Measurements from ENCODE around the gene GPC6.

GPC6 gene

DNA sequence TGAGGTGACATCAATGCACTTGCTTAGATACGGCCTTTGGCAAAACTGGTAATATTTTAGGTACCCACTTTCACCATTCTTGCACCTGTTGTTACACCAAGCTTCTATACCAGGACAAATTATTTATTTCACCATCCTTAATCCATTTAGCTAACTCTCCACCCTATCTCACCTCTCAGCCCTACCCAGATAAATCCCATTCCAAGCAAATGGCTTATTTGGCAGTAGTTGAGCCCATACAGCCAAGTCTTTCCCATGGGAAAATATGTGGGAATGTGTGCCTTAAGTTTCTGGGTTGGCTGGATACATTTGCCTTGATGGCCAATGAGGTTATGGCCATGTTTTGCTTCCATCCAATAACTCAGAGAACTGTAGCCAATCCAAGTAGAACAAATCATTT, 551.9 kb downstream of the GPC6 start:
- Histone ChIP-seq H3K27me3 (replicated peaks; ENCODE audit: insufficient read depth, low read length) (no peaks in the 10 kb centered on the region), H3F3A (ENCODE audit: insufficient read depth, low read length) (no peaks in the 10 kb centered on the region), H2AFZ (ENCODE audit: low read length) (no peak overlapping the region), H3K4me3 (ENCODE audit: low read length) (no peak overlapping the region), H4K20me1 (ENCODE audit: insufficient read depth, low read length) (no peaks in the 10 kb centered on the region), H3K36me3 (replicated peaks; ENCODE audit: insufficient read depth, low read length) (no peaks in the 10 kb centered on the region), H3K9me3 (replicated peaks; ENCODE audit: insufficient read depth, low read length) (no peaks in the 10 kb centered on the region), H3K79me2 (ENCODE audit: low read length) (no peaks in the 10 kb centered on the region), H3K4me2 (ENCODE audit: low read depth, low read length) (no peak overlapping the region), H3K4me1 (ENCODE audit: low read length) (no peaks in the 10 kb centered on the region), H3K9me2 (replicated peaks; ENCODE audit: insufficient read depth, low read length) (no peaks in the 10 kb centered on the region), H3K9ac (ENCODE audit: low read length) (no peak overlapping the region), H3K27ac (ENCODE audit: low read length) (no peak overlapping the region)
- no peak for TF ChIP-seq EZH2 (optimal IDR thresholded peaks at IDR 0.05; ENCODE audit: low read depth, low read length)
- DNase-seq = no peak

DNA sequence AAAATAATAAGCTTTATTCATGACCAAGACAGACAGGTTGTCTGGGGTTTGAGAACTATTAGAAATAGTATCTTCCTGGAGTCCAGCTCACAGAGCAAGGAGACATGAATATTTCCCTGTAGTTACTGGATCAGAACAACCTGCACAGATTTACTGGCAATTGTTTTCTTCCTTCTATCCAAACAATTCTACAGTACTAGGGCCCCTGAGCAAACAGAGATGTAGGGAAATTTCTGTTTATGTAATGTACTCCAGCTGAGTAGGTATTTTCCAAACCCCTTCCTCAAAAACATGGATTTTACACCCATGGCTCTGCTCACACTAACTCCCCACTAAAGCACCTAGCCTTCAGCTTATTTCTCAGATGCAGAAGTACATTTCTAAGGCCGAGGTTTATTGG, 557.6 kb downstream of the GPC6 start:
- no peak overlapping the region for H3K4me2 ChIP-seq (ENCODE audit: low read depth, low read length)
- no peak for DNase-seq
- no peaks in the 10 kb centered on the region for H3K36me3 ChIP-seq (replicated peaks; ENCODE audit: insufficient read depth, low read length)
- no peak overlapping the region for H2AFZ ChIP-seq (ENCODE audit: low read length)
- H3K9me3 ChIP-seq (replicated peaks; ENCODE audit: insufficient read depth, low read length) = no peaks in the 10 kb centered on the region
- H3F3A ChIP-seq (ENCODE audit: insufficient read depth, low read length) = no peaks in the 10 kb centered on the region
- no peaks in the 10 kb centered on the region for H3K4me1 ChIP-seq (ENCODE audit: low read length)
- no peaks in the 10 kb centered on the region for H3K27me3 ChIP-seq (replicated peaks; ENCODE audit: insufficient read depth, low read length)
- H4K20me1 ChIP-seq (ENCODE audit: insufficient read depth, low read length) = no peaks in the 10 kb centered on the region
- no peaks in the 10 kb centered on the region for H3K79me2 ChIP-seq (ENCODE audit: low read length)
- H3K9me2 ChIP-seq (replicated peaks; ENCODE audit: insufficient read depth, low read length) = no peaks in the 10 kb centered on the region
- H3K4me3 ChIP-seq (ENCODE audit: low read length) = no peak overlapping the region
- no peak overlapping the region for H3K9ac ChIP-seq (ENCODE audit: low read length)
- no peak overlapping the region for H3K27ac ChIP-seq (ENCODE audit: low read length)
- TF ChIP-seq EZH2phosphoT487 (IDR thresholded peaks at IDR 0.05; ENCODE audit: low read length) (no peak), EZH2 (optimal IDR thresholded peaks at IDR 0.05; ENCODE audit: low read depth, low read length) (no peak)
- TF ChIP-seq, protein P1, sequence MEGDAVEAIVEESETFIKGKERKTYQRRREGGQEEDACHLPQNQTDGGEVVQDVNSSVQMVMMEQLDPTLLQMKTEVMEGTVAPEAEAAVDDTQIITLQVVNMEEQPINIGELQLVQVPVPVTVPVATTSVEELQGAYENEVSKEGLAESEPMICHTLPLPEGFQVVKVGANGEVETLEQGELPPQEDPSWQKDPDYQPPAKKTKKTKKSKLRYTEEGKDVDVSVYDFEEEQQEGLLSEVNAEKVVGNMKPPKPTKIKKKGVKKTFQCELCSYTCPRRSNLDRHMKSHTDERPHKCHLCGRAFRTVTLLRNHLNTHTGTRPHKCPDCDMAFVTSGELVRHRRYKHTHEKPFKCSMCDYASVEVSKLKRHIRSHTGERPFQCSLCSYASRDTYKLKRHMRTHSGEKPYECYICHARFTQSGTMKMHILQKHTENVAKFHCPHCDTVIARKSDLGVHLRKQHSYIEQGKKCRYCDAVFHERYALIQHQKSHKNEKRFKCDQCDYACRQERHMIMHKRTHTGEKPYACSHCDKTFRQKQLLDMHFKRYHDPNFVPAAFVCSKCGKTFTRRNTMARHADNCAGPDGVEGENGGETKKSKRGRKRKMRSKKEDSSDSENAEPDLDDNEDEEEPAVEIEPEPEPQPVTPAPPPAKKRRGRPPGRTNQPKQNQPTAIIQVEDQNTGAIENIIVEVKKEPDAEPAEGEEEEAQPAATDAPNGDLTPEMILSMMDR (IDR thresholded peaks at IDR 0.05; ENCODE audit: low read length) = no peak

DNA sequence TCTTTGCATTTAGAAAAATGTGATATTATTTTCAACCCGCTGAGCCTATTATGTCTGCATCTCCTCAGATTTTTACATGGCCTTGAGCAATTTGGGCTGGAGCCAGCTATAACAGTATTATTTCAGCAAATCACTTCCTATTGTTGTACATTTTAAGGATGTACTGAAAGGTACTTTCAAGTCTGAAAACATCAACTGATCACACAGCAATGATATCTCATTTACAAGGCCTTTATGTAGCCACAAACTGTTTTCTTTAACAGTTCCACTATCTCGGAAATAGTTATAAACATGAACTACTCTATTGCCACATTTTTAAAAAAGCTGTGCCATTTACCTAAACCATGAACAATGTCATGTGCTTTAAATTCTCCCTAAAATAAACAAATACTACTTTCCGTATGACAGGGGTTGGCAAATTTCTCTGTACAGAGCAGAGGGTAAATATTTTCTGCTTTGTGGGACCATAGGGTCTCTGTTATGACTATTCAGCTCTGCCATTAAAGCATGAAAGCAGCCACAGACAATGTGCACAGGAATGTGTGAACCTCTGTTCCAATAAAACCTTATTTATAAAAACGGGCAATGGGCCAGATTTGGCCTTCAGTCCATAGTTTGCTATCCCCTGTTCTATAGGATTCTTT, 560.4 kb downstream of the GPC6 start:
- DNase-seq = no peak
- Histone ChIP-seq H3K9me3 (replicated peaks; ENCODE audit: insufficient read depth, low read length) (no peaks in the 10 kb centered on the region), H3K9ac (ENCODE audit: low read length) (no peak overlapping the region)

GRCh38 chr13:93788456-93788855, 561.8 kb downstream of the GPC6 start:
- Histone ChIP-seq H4K20me1 (ENCODE audit: insufficient read depth, low read length) (no peaks in the 10 kb centered on the region), H3K27me3 (replicated peaks; ENCODE audit: insufficient read depth, low read length) (no peaks in the 10 kb centered on the region), H3K9ac (ENCODE audit: low read length) (no peak overlapping the region), H3K9me3 (replicated peaks; ENCODE audit: insufficient read depth, low read length) (no peaks in the 10 kb centered on the region), H2AFZ (ENCODE audit: low read length) (no peak overlapping the region), H3F3A (ENCODE audit: insufficient read depth, low read length) (no peaks in the 10 kb centered on the region), H3K4me3 (ENCODE audit: low read length) (no peak overlapping the region), H3K4me2 (ENCODE audit: low read depth, low read length) (no peak overlapping the region), H3K79me2 (ENCODE audit: low read length) (no peaks in the 10 kb centered on the region), H3K4me1 (ENCODE audit: low read length) (no peaks in the 10 kb centered on the region), H3K27ac (ENCODE audit: low read length) (no peak overlapping the region), H3K9me2 (replicated peaks; ENCODE audit: insufficient read depth, low read length) (no peaks in the 10 kb centered on the region), H3K36me3 (replicated peaks; ENCODE audit: insufficient read depth, low read length) (no peaks in the 10 kb centered on the region)
- TF ChIP-seq EZH2 (optimal IDR thresholded peaks at IDR 0.05; ENCODE audit: low read depth, low read length) = no peak
- no peak for TF ChIP-seq EZH2phosphoT487 (IDR thresholded peaks at IDR 0.05; ENCODE audit: low read length)
- TF ChIP-seq, protein P1 (IDR thresholded peaks at IDR 0.05; ENCODE audit: low read length) = no peak
- no peak for DNase-seq

More for the DNA sequence above, 560.4 kb downstream of the GPC6 start:
- Histone ChIP-seq H3F3A (ENCODE audit: insufficient read depth, low read length) (no peaks in the 10 kb centered on the region), H3K4me1 (ENCODE audit: low read length) (no peaks in the 10 kb centered on the region), H3K9me2 (replicated peaks; ENCODE audit: insufficient read depth, low read length) (no peaks in the 10 kb centered on the region), H3K4me2 (ENCODE audit: low read depth, low read length) (no peak overlapping the region), H3K27me3 (replicated peaks; ENCODE audit: insufficient read depth, low read length) (no peaks in the 10 kb centered on the region), H3K4me3 (ENCODE audit: low read length) (no peak overlapping the region), H3K36me3 (replicated peaks; ENCODE audit: insufficient read depth, low read length) (no peaks in the 10 kb centered on the region), H3K27ac (ENCODE audit: low read length) (no peak overlapping the region), H4K20me1 (ENCODE audit: insufficient read depth, low read length) (no peaks in the 10 kb centered on the region), H3K79me2 (ENCODE audit: low read length) (no peaks in the 10 kb centered on the region), H2AFZ (ENCODE audit: low read length) (no peak overlapping the region)
- TF ChIP-seq, protein P1 (IDR thresholded peaks at IDR 0.05; ENCODE audit: low read length) = no peak
- TF ChIP-seq EZH2 (optimal IDR thresholded peaks at IDR 0.05; ENCODE audit: low read depth, low read length) (no peak), EZH2phosphoT487 (IDR thresholded peaks at IDR 0.05; ENCODE audit: low read length) (no peak)
